B cell (primary cell): Measurements from ENCODE around the gene PDE10A. TPM values are rescaled to one million over a fixed set of nuclear protein-coding genes. Genes with fewer than 3 reads are reported as not detected.

Experiments
- ATAC-seq: fragments of 200-7000 bp; cut with Tn5 transposase; one replicate; pipeline ENCODE4 v1.10.0; 2021; ENCODE audit warnings: low read depth, mild to moderate bottlenecking, moderate number of reproducible peaks, moderate library complexity
- CTCF ChIA-PET: fragments of 350-600 bp; sonication (Branson Sonifier 250); formaldehyde crosslinking; loops from one replicate; lab custom pipeline; 2021; ENCODE audit warnings: antibody characterized with exemption, inconsistent platforms; lab: Charles Lee
- POLR2A ChIA-PET: fragments of 350-600 bp; sonication (Branson Sonifier 250); formaldehyde crosslinking; loops from one replicate; lab custom pipeline; 2021; ENCODE audit warnings: antibody characterized with exemption; lab: Charles Lee
- DNase-seq: peaks from one replicate; pipeline ENCODE4 v3.0.0; 2013
- H2AFZ ChIP-seq: 2 replicates; pipeline ENCODE4 v1.6.1; 2012; ENCODE audit warnings: mild to moderate bottlenecking, low read depth, low read length; ENCODE audit not compliant: insufficient read depth, poor library complexity, severe bottlenecking
- H3K27ac ChIP-seq, 2 donors: 1 replicate in 1 of 2; 2 replicates in 1 of 2; pipeline ENCODE4 v1.5.1; 2012 to 2013; ENCODE audit warnings: low read length in 2 of 2, mild to moderate bottlenecking in 2 of 2, moderate library complexity in 1 of 2
- H3K27me3 ChIP-seq, 4 experiments: fragments of 200-600 bp in 1 of 4; sonication (generic) in 1 of 4; replicated peaks in 1 of 4; 1 replicate in 2 of 4; 2 replicates in 2 of 4; pipeline versions ENCODE4 v1.6.1 to v1.7.0; 2013 to 2016; ENCODE audit warnings: low read length in 3 of 4, mild to moderate bottlenecking in 2 of 4, mixed read lengths in 1 of 4, moderate library complexity in 1 of 4; ENCODE audit not compliant: insufficient read depth in 4 of 4, control insufficient read depth in 3 of 4; ENCODE audit errors: control extremely low read depth in 1 of 4
- H3K36me3 ChIP-seq, 2 experiments: replicated peaks in 1 of 2; 1 replicate in 1 of 2; 2 replicates in 1 of 2; pipeline versions ENCODE4 v1.6.1 to v1.7.1; 2013; ENCODE audit warnings: low read length in 1 of 2; ENCODE audit not compliant: insufficient read depth in 2 of 2, control insufficient read depth in 1 of 2; ENCODE audit errors: control extremely low read depth in 1 of 2, extremely low read depth in 1 of 2
- H3K4me1 ChIP-seq, 2 donors: fragments of 200-600 bp in 1 of 2; sonication (generic) in 1 of 2; 1 replicate in 1 of 2; 2 replicates in 1 of 2; pipeline versions ENCODE4 v1.5.1 to v1.6.1; 2013 to 2017; ENCODE audit warnings: low read length in 2 of 2; ENCODE audit not compliant: control insufficient read depth in 2 of 2, insufficient read depth in 2 of 2
- H3K4me2 ChIP-seq: replicated peaks from 2 replicates; pipeline ENCODE3; 2012; ENCODE audit warnings: mild to moderate bottlenecking, low read depth, low read length; ENCODE audit not compliant: poor library complexity, severe bottlenecking
- H3K4me3 ChIP-seq, 5 experiments: fragments of 200-600 bp in 1 of 5; sonication (generic) in 1 of 5; 1 replicate in 3 of 5; 2 replicates in 2 of 5; pipeline versions ENCODE4 v1.5.1 to v1.7.0; 2011 to 2016; ENCODE audit warnings: low read length in 4 of 5, mild to moderate bottlenecking in 4 of 5, low read depth in 2 of 5, control low read depth in 1 of 5, moderate library complexity in 1 of 5; ENCODE audit not compliant: insufficient read depth in 1 of 5; ENCODE audit errors: control extremely low read depth in 1 of 5, extremely low read depth in 1 of 5
- H3K79me2 ChIP-seq: fragments of 200-600 bp; sonication (generic); one replicate; pipeline ENCODE4 v1.6.0; 2016; ENCODE audit warnings: low read length; ENCODE audit not compliant: control insufficient read depth, insufficient read depth
- H3K9ac ChIP-seq: fragments of 200-600 bp; sonication (generic); 2 replicates; pipeline ENCODE4 v1.6.1; 2017; ENCODE audit warnings: mild to moderate bottlenecking, low read length, moderate library complexity
- H3K9me3 ChIP-seq, 3 donors: one replicate each; pipeline versions ENCODE4 v1.6.1 to v1.7.1; 2013; ENCODE audit warnings: low read length in 2 of 3; ENCODE audit not compliant: control insufficient read depth in 2 of 3, insufficient read depth in 1 of 3; ENCODE audit errors: control extremely low read depth in 1 of 3
- H4K20me1 ChIP-seq: 2 replicates; pipeline ENCODE4 v1.6.0; 2012; ENCODE audit warnings: mild to moderate bottlenecking, low read length; ENCODE audit not compliant: insufficient read depth, control insufficient read depth, poor library complexity, severe bottlenecking
- H3K27ac Mint-ChIP-seq: one replicate; pipeline ENCODE4 v1.8.0; 2021; ENCODE audit warnings: mixed read lengths
- H3K27me3 Mint-ChIP-seq: one replicate; pipeline ENCODE4 v1.8.0; 2021; ENCODE audit warnings: mixed read lengths
- H3K4me1 Mint-ChIP-seq: one replicate; pipeline ENCODE4 v1.8.0; 2021; ENCODE audit warnings: mixed read lengths
- H3K4me3 Mint-ChIP-seq: one replicate; pipeline ENCODE4 v1.8.0; 2021; ENCODE audit warnings: mixed read lengths
- H3K9me3 Mint-ChIP-seq: one replicate; pipeline ENCODE4 v1.8.0; 2022; ENCODE audit warnings: mixed read lengths; ENCODE audit not compliant: insufficient read depth
- EZH2 ChIP-seq: IDR thresholded peaks from 2 replicates; pipeline ENCODE4 v1.6.1; 2012; ENCODE audit warnings: borderline replicate concordance, low read depth, mild to moderate bottlenecking, moderate library complexity, low read length; ENCODE audit not compliant: insufficient read depth, poor library complexity, severe bottlenecking
- WGBS: methylation state at CpG from one replicate; pipeline ENCODE4 v1.1.5; 2013; ENCODE audit warnings: missing lambda C conversion rate; ENCODE audit not compliant: insufficient coverage; 5-methylcytosine and 5-hydroxymethylcytosine counted together
- intact Hi-C: fragments of 100-400 bp; cut with micrococcal nuclease; formaldehyde crosslinking; loops from one replicate; pipeline ENCODE4 v1.10.0; 2022
- polyA plus RNA-seq: library from polyadenylated mRNA; depleted of rRNA; stranded (reverse); fragments of >200 nt; gene quantifications from 2 replicates; pipeline ENCODE4 v1.2.3, GENCODE V29; 2012
- total RNA-seq, 2 donors: library from RNA; stranded (reverse); fragments of 120-200 nt in 1 of 2; gene quantifications; 1 replicate in 1 of 2; 2 replicates in 1 of 2; pipeline versions ENCODE4 v1.2.3 to v1.2.4, GENCODE V29; 2013 to 2022
- TF ChIP-seq, protein P1 (sequence below): fragments of 200-600 bp; IDR thresholded peaks from one replicate; pipeline ENCODE4 v1.8.0; 2022; ENCODE audit warnings: antibody characterized with exemption, mild to moderate bottlenecking

The PDE10A gene
- total and polyA plus RNA-seq, 2 donors (not counting 1 experiment from before 2014, with no cell fraction given): not detected

DNA sequence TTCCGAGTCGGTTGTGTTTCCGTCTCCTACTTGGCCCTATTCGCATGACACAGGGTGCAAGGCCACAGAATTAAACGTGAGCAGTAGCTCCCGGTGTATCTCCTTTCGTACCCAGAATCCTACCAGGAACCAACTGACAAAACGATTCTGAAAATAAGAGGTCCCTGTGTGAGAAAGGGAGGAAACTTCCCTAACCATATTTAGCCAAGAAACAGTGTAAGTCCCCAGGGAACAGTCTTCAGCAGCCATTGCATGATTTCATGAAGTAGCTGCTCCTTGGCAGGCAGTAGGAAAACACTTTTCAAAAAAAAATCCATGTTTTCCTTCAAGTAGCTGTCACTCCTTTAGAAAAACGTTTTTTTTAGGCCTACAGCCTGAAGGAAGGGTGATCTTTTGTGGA, 46.9 kb downstream of the PDE10A start:
- Mint-ChIP-seq H3K27me3 (no peaks in the 10 kb centered on the region), H3K4me1 (no peaks in the 10 kb centered on the region), H3K9me3 (no peaks in the 10 kb centered on the region), H3K4me3 (no peak overlapping the region), H3K27ac (no peak overlapping the region)
- DNase-seq (no peak), ATAC-seq (no peak)
- H3K27me3 ChIP-seq: no peaks in the 10 kb centered on the region
- TF ChIP-seq, protein P1, sequence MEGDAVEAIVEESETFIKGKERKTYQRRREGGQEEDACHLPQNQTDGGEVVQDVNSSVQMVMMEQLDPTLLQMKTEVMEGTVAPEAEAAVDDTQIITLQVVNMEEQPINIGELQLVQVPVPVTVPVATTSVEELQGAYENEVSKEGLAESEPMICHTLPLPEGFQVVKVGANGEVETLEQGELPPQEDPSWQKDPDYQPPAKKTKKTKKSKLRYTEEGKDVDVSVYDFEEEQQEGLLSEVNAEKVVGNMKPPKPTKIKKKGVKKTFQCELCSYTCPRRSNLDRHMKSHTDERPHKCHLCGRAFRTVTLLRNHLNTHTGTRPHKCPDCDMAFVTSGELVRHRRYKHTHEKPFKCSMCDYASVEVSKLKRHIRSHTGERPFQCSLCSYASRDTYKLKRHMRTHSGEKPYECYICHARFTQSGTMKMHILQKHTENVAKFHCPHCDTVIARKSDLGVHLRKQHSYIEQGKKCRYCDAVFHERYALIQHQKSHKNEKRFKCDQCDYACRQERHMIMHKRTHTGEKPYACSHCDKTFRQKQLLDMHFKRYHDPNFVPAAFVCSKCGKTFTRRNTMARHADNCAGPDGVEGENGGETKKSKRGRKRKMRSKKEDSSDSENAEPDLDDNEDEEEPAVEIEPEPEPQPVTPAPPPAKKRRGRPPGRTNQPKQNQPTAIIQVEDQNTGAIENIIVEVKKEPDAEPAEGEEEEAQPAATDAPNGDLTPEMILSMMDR: no peak
- TF ChIP-seq EZH2: no peak
- H3K9me3 ChIP-seq: peaks cover 0 to 3% (median 0%) of the 10 kb centered on the region in 3 donors
- CTCF ChIA-PET: no interaction called here
- no peak overlapping the region for H3K4me2 ChIP-seq
- no peak overlapping the region for H3K4me3 ChIP-seq
- intact Hi-C loops: no loop called here
- H3K9ac ChIP-seq: no peak overlapping the region
- no peaks in the 10 kb centered on the region for H4K20me1 ChIP-seq
- no peak overlapping the region for H2AFZ ChIP-seq
- POLR2A ChIA-PET: no interaction called here
- WGBS: 73% methylated on average over 3 of the region's 9 CpGs
- H3K36me3 ChIP-seq: no peaks in the 10 kb centered on the region
- H3K27ac ChIP-seq: no peak overlapping the region
- no peaks in the 10 kb centered on the region for H3K4me1 ChIP-seq
- H3K79me2 ChIP-seq: no peaks in the 10 kb centered on the region

DNA sequence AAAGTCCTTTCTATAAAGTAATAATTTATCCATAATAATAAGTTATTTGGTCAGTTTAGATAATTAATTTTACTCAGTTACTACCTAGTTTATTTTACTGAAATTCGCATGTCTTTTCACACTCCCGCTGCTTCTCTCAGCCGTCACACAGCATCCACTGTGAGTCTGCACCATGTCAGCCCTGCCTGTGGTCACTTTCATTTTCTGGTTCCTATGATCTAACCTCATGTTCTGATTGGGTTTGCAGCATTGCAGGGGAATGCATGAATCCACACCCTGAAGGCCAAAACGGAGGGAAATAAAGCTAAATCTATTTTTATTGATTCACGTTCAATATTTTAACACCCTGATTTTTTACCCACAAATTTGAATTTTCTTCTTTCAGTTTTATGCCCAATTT, 47.4 kb downstream of the PDE10A start:
- TF ChIP-seq, protein P1: no peak
- no peak for TF ChIP-seq EZH2
- Histone ChIP-seq H4K20me1 (no peaks in the 10 kb centered on the region), H3K79me2 (no peaks in the 10 kb centered on the region), H3K4me3 (no peak overlapping the region), H3K36me3 (no peaks in the 10 kb centered on the region), H3K4me2 (no peak overlapping the region), H2AFZ (no peak overlapping the region), H3K9me3 (peaks cover 0 to 3% (median 0%) of the 10 kb centered on the region in 3 donors), H3K27me3 (no peaks in the 10 kb centered on the region), H3K4me1 (no peaks in the 10 kb centered on the region), H3K9ac (no peak overlapping the region), H3K27ac (no peak overlapping the region)
- intact Hi-C loops: no loop called here
- Mint-ChIP-seq H3K4me3 (no peak overlapping the region), H3K27ac (no peak overlapping the region), H3K27me3 (no peaks in the 10 kb centered on the region), H3K9me3 (no peaks in the 10 kb centered on the region), H3K4me1 (no peaks in the 10 kb centered on the region)
- ATAC-seq: no peak
- POLR2A ChIA-PET: no interaction called here
- CTCF ChIA-PET: no interaction called here
- no peak for DNase-seq
- WGBS: 28% methylated on average over 4 of the region's 5 CpGs
